HG03439 (cell line): ENCODE results near the gene SLC51B.
"Not testable (repeated sequence)": the region's sequence is repeated elsewhere in the genome, so short reads cannot be mapped to it uniquely, and the experiment has no call there.

Experiments used
- ATAC-seq: cut with Tn5 transposase; IDR thresholded peaks from one replicate; pipeline ENCODE4 v1.9.1; 2021; ENCODE audit warnings: mild to moderate bottlenecking, moderate library complexity; ENCODE audit not compliant: unreplicated experiment

Gene SLC51B

GRCh38 chr15:65099336-65099735, 54.1 kb downstream of the SLC51B start:
- ATAC-seq: no peak

GRCh38 chr15:65099801-65100200, 54.6 kb downstream of the SLC51B start:
- not testable (repeated sequence) for ATAC-seq

- ATAC-seq: no peak
Observed at GRCh38 chr15:65100442-65100841, 55.3 kb downstream of the SLC51B start.

GRCh38 chr15:65101411-65101890, 56.3 kb downstream of the SLC51B start:
- ATAC-seq: no peak

GRCh38 chr15:65101891-65102708, 56.9 kb downstream of the SLC51B start:
- no peak for ATAC-seq

- no peak for ATAC-seq
Observed at GRCh38 chr15:65102912-65103311, 57.7 kb downstream of the SLC51B start.
